ENCODE measurements around the gene TNKS1BP1.
"Not testable (repeated sequence)": the region's sequence is repeated elsewhere in the genome, so short reads cannot be mapped to it uniquely, and the experiment has no call there.

The TNKS1BP1 gene

GRCh38 chr11:57354699-57355098, 29.9 kb upstream of the TNKS1BP1 start:
- DNase-seq (ENCODE audit: low read depth) = no peak

GRCh38 chr11:57353852-57354251, 29.1 kb upstream of the TNKS1BP1 start:
- DNase-seq (ENCODE audit: low read depth) = no peak

GRCh38 chr11:57353446-57353845, 28.7 kb upstream of the TNKS1BP1 start:
- no peak for DNase-seq (ENCODE audit: low read depth)

- DNase-seq (ENCODE audit: low read depth) = no peak
Observed at GRCh38 chr11:57353036-57353435, 28.3 kb upstream of the TNKS1BP1 start.

GRCh38 chr11:57349491-57350274, 24.9 kb upstream of the TNKS1BP1 start:
- DNase-seq (ENCODE audit: low read depth) = peak; percentile 51

- DNase-seq (ENCODE audit: low read depth) = no peak
Observed at GRCh38 chr11:57348636-57349313, 24.0 kb upstream of the TNKS1BP1 start.

GRCh38 chr11:57348052-57348451, 23.3 kb upstream of the TNKS1BP1 start:
- DNase-seq (ENCODE audit: low read depth) = no peak

GRCh38 chr11:57347336-57347735, 22.6 kb upstream of the TNKS1BP1 start:
- DNase-seq (ENCODE audit: low read depth) = no peak

GRCh38 chr11:57345555-57346211, 20.9 kb upstream of the TNKS1BP1 start:
- peak; percentile 50 for DNase-seq (ENCODE audit: low read depth)

- no peak for DNase-seq (ENCODE audit: low read depth)
Observed at GRCh38 chr11:57344826-57345225, 20.1 kb upstream of the TNKS1BP1 start.

GRCh38 chr11:57343825-57344224, 19.1 kb upstream of the TNKS1BP1 start:
- no peak for DNase-seq (ENCODE audit: low read depth)

- no peak for DNase-seq (ENCODE audit: low read depth)
Observed at GRCh38 chr11:57342702-57343101, 17.9 kb upstream of the TNKS1BP1 start.

- DNase-seq (ENCODE audit: low read depth) = no peak
Observed at GRCh38 chr11:57341250-57341808, 16.6 kb upstream of the TNKS1BP1 start.

- no peak for DNase-seq (ENCODE audit: low read depth)
Observed at GRCh38 chr11:57340039-57340615, 15.4 kb upstream of the TNKS1BP1 start.

- no peak for DNase-seq (ENCODE audit: low read depth)
Observed at GRCh38 chr11:57339328-57339727, 14.6 kb upstream of the TNKS1BP1 start.

GRCh38 chr11:57338142-57338541, 13.4 kb upstream of the TNKS1BP1 start, which contains the start of gene P2RX3:
Gene P2RX3 (plus strand): TSS chr11:57338352. CDS start chr11:57338551, 199 bp downstream.
- no peak for DNase-seq (ENCODE audit: low read depth)

- DNase-seq (ENCODE audit: low read depth) = not testable (repeated sequence)
Observed at GRCh38 chr11:57336856-57337255, 12.1 kb upstream of the TNKS1BP1 start.

- no peak for DNase-seq (ENCODE audit: low read depth)
Observed at GRCh38 chr11:57336111-57336666, 11.4 kb upstream of the TNKS1BP1 start.

- DNase-seq (ENCODE audit: low read depth) = peak; percentile 78
Observed at GRCh38 chr11:57335343-57336110, 10.8 kb upstream of the TNKS1BP1 start, which contains the start of gene SSRP1. Gene SSRP1 (minus strand): TSS chr11:57335892. CDS start chr11:57335121, 771 bp downstream.

- no peak for DNase-seq (ENCODE audit: low read depth)
Observed at GRCh38 chr11:57335023-57335342, 10.2 kb upstream of the TNKS1BP1 start.

All from stimulated activated CD8-positive, alpha-beta memory T cell treated with anti-CD3 and anti-CD28 coated beads, Interleukin-4, amount 100 ng/mL, for 24 hours (primary cell).